ENCODE data around the gene LSP1. TPM values are rescaled to one million over a fixed set of nuclear protein-coding genes. Genes with fewer than 3 reads are reported as not detected.

The LSP1 gene
- total RNA-seq, 1 donor from 2014 or later: 29.5 TPM

- no peaks in the 10 kb centered on the region for H3K27me3 Mint-ChIP-seq (ENCODE audit: unreplicated experiment)
- peak overlapping the region; percentile 71 for H3K4me3 Mint-ChIP-seq (ENCODE audit: unreplicated experiment)
- no peaks in the 10 kb centered on the region for H3K9me3 Mint-ChIP-seq (ENCODE audit: unreplicated experiment)
- peaks cover 75% of the 10 kb centered on the region for H3K4me1 Mint-ChIP-seq (ENCODE audit: unreplicated experiment)
- TF ChIP-seq, protein P1, sequence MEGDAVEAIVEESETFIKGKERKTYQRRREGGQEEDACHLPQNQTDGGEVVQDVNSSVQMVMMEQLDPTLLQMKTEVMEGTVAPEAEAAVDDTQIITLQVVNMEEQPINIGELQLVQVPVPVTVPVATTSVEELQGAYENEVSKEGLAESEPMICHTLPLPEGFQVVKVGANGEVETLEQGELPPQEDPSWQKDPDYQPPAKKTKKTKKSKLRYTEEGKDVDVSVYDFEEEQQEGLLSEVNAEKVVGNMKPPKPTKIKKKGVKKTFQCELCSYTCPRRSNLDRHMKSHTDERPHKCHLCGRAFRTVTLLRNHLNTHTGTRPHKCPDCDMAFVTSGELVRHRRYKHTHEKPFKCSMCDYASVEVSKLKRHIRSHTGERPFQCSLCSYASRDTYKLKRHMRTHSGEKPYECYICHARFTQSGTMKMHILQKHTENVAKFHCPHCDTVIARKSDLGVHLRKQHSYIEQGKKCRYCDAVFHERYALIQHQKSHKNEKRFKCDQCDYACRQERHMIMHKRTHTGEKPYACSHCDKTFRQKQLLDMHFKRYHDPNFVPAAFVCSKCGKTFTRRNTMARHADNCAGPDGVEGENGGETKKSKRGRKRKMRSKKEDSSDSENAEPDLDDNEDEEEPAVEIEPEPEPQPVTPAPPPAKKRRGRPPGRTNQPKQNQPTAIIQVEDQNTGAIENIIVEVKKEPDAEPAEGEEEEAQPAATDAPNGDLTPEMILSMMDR (IDR thresholded peaks at IDR 0.05): no peak
- H3K36me3 Mint-ChIP-seq (ENCODE audit: unreplicated experiment): no peaks in the 10 kb centered on the region
- no peak for DNase-seq (ENCODE audit: extremely low spot score, unreplicated experiment)
- H3K27ac Mint-ChIP-seq (ENCODE audit: unreplicated experiment): peak overlapping the region; percentile 76
These were observed 17.4 kb downstream of the LSP1 start for GRCh38 chr11:1870326-1870696.

DNA sequence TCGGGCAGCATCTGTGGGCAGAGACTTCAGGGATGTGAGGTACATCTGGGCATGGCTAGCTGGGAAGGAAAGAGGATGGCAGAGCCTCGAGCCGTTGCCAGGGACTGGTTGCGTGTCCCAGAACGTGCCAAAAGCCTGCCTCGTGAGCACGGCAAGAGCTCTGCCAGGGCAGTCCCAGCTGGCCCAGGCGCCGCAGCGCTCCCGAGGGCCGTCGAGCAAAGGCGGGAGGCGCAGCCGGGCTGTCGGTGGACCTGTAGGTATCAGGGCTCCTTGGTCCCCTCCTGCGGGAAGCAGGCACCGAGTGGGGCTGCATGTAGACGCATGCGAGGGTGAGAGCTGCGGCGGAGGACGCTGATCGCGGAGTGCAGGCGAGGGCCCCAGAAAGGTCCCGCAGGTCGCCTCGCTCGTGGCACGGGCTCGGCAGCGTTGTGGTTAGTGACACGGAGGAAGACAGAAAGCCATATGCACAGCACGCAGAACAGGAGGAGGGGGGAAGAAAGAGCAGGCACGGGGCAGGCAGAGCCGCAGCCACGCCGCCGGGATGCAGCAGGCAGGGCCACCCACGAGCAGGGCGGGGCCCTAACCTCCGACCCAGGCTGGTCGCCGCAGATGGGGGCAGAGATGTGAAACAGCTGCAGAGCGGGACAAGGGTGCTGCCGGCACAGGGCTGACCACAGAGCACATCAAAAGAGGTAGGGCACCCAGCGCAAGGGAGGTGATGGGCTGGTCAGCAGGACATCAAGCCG is 18.0 kb downstream of the LSP1 start:
- TF ChIP-seq, protein P1 (IDR thresholded peaks at IDR 0.05): no peak
- Mint-ChIP-seq H3K27ac (ENCODE audit: unreplicated experiment) (peak overlapping the region; percentile 76), H3K4me3 (ENCODE audit: unreplicated experiment) (peak overlapping the region; percentile 71), H3K27me3 (ENCODE audit: unreplicated experiment) (no peaks in the 10 kb centered on the region), H3K36me3 (ENCODE audit: unreplicated experiment) (no peaks in the 10 kb centered on the region), H3K9me3 (ENCODE audit: unreplicated experiment) (no peaks in the 10 kb centered on the region), H3K4me1 (ENCODE audit: unreplicated experiment) (peaks cover 73% of the 10 kb centered on the region)
- DNase-seq (ENCODE audit: extremely low spot score, unreplicated experiment): no peak

DNA sequence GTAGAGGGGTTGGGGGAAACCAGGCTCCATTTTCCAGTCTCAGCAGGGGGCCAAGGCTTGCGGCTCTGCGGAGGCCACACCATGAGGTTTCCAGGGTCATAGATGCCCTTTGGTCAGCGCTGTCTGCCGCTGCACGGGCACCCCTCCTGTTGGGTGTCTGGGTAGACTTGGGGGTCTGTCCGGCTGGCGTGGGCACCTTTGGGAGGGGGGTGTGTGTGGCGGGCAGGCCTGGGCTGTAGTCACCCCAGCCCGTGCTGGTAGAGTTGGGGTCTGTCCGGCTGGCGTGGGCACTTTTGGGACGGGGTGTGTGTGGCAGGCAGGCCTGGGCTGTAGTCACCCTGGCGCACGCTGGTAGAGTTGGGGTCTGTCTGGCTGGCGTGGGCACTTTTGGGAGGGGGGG is 18.6 kb downstream of the LSP1 start:
- no peaks in the 10 kb centered on the region for H3K9me3 Mint-ChIP-seq (ENCODE audit: unreplicated experiment)
- H3K4me1 Mint-ChIP-seq (ENCODE audit: unreplicated experiment): peaks cover 74% of the 10 kb centered on the region
- DNase-seq (ENCODE audit: extremely low spot score, unreplicated experiment): no peak
- TF ChIP-seq, protein P1 (IDR thresholded peaks at IDR 0.05): no peak
- no peaks in the 10 kb centered on the region for H3K27me3 Mint-ChIP-seq (ENCODE audit: unreplicated experiment)
- H3K4me3 Mint-ChIP-seq (ENCODE audit: unreplicated experiment): peak overlapping the region; percentile 71
- peak overlapping the region; percentile 94 for H3K27ac Mint-ChIP-seq (ENCODE audit: unreplicated experiment)
- no peaks in the 10 kb centered on the region for H3K36me3 Mint-ChIP-seq (ENCODE audit: unreplicated experiment)

DNA sequence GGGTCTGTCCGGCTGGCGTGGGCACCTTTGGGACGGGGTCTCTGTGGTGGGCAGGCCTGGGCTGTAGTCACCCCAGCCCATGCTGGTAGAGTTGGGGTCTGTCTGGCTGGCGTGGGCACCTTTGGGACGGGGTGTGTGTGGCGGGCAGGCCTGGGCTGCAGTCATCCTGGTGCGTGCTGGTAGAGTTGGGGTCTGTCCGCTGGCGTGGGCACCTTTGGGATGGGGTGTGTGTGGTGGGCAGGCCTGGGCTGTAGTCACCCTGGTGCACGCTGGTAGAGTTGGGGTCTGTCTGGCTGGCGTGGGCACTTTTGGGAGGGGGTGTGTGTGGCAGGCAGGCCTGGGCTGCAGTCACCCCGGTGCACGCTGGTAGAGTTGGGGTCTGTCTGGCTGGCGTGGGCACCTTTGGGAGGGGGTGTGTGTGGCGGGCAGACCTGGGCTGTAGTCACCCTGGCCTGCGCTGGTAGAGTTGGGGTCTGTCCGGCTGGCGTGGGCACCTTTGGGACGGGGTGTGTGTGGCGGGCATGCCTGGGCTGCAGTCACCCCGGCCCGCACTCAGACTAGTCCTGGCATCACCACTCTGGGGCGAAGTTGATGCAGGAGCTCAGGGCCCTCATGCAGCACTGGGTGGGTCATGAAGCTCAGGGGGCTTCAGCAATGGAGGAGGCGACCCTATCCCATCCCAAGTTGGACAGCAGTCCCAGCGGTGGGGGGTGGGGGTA is 19.5 kb downstream of the LSP1 start:
- TF ChIP-seq, protein P1 (IDR thresholded peaks at IDR 0.05): no peak
- Mint-ChIP-seq H3K4me1 (ENCODE audit: unreplicated experiment) (peaks cover 78% of the 10 kb centered on the region), H3K27ac (ENCODE audit: unreplicated experiment) (peak overlapping the region; percentile 94), H3K36me3 (ENCODE audit: unreplicated experiment) (no peaks in the 10 kb centered on the region), H3K9me3 (ENCODE audit: unreplicated experiment) (no peaks in the 10 kb centered on the region), H3K4me3 (ENCODE audit: unreplicated experiment) (peak overlapping the region; percentile 38), H3K27me3 (ENCODE audit: unreplicated experiment) (no peaks in the 10 kb centered on the region)
- DNase-seq (ENCODE audit: extremely low spot score, unreplicated experiment): no peak
